Measurements from ENCODE around the gene CAMK2A. TPM values are rescaled to one million over a fixed set of nuclear protein-coding genes. Genes with fewer than 3 reads are reported as not detected.

CAMK2A gene
- total RNA-seq, 1 donor = under 0.01 TPM

- DNase-seq (ENCODE audit: low read depth in 2 of 3, low spot score in 2 of 3) = no peak
Measured at GRCh38 chr5:150195736-150196485, 93.7 kb downstream of the CAMK2A start.

DNA sequence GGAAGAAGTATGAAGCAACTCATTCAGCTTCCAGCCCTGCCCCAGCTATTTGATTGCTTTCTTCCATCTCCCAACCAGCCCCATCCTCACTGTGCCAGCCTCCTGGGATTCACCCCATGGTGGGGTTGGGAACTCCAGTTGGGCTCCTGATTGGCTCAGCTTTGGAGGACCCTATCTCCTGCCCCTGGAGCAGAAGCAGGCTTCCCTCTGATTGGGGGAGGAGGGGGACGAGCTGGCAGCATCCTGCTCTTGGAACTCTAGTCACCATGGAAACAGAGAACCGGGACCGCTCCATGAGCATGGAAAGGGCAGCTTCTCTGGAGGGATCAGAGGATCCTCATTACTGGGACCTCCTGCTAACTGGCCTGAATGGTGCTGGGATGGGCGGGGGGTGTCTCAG, 97.1 kb downstream of the CAMK2A start:
- DNase-seq (ENCODE audit: low read depth in 2 of 3, low spot score in 2 of 3) = no peak

DNA sequence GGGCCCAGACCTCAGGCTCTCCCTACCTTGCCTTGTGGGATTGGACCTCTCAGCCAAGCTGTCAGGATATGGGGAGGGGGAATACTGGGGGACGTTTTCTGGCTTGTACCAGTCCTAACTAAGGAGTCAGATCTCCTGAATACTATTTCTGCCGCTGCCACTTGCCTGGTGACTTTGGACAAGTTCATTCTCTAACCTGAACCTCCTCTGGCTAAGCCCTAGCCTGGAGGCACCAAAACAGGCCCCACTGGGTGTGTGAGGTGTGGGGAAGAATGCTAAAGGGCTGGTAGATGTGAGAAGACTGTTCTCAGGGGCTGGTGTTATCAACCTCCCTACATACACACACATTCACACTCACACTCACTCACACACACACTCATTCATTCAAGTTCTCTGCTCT, 98.6 kb downstream of the CAMK2A start:
- DNase-seq (ENCODE audit: low read depth in 2 of 3, low spot score in 2 of 3) = no peak

- no peak for DNase-seq (ENCODE audit: low read depth in 2 of 3, low spot score in 2 of 3)
Measured at GRCh38 chr5:150190503-150190979, 99.0 kb downstream of the CAMK2A start.

GRCh38 chr5:150189728-150190502, 99.7 kb downstream of the CAMK2A start, which contains the start of gene SLC6A7:
TSS of gene SLC6A7 (plus strand) at chr5:150190062. CDS start at chr5:150190328, 266 bp downstream.
- no peak for DNase-seq (ENCODE audit: low read depth in 2 of 3, low spot score in 2 of 3)

DNA sequence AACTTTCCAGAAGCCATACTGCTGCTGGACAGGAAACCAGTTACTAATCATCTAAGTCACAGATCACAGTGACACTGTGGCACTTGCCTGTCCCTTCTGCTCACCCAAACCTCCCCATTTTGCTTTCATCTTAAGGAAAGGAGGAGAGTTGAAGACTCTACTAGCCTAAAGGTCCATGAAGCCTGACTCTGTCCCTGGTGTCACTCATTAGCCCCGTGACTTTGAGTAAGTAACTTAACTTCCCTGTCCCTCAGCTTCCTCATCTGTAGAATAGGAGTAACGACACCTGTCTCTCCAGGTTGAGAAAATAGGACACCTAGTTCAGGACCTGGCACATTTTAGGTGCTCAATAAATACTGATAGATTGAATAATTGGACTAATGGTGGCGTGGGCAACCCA, 100.2 kb downstream of the CAMK2A start:
- DNase-seq (ENCODE audit: low read depth in 2 of 3, low spot score in 2 of 3) = peak in 1 of 3 donors; percentile 33

GRCh38 chr5:150188146-150188842, 101.3 kb downstream of the CAMK2A start:
- no peak for DNase-seq (ENCODE audit: low read depth in 2 of 3, low spot score in 2 of 3)

DNA sequence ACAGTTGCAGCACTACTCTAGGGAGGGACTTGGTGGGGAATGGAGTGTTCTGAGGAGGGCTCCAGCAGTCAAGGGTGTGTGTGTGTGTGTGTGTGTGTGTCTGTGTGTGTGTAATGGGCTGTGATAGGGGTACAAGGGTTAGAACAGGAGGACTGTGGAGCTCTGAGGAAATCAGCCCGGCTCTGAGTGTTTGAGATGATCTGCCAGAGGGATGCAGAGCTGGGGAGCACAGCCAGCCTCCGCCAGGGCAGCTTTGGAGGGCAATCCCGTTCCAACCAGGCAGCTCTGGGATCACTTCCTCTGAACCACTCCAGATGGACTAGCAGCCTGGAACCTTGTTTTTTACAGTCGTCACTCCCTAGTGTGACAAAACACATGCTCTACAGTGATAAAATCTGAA, 102.7 kb downstream of the CAMK2A start:
- no peak for DNase-seq (ENCODE audit: low read depth in 2 of 3, low spot score in 2 of 3)

GRCh38 chr5:150186137-150186536, 103.4 kb downstream of the CAMK2A start:
- no peak for DNase-seq (ENCODE audit: low read depth in 2 of 3, low spot score in 2 of 3)

DNA sequence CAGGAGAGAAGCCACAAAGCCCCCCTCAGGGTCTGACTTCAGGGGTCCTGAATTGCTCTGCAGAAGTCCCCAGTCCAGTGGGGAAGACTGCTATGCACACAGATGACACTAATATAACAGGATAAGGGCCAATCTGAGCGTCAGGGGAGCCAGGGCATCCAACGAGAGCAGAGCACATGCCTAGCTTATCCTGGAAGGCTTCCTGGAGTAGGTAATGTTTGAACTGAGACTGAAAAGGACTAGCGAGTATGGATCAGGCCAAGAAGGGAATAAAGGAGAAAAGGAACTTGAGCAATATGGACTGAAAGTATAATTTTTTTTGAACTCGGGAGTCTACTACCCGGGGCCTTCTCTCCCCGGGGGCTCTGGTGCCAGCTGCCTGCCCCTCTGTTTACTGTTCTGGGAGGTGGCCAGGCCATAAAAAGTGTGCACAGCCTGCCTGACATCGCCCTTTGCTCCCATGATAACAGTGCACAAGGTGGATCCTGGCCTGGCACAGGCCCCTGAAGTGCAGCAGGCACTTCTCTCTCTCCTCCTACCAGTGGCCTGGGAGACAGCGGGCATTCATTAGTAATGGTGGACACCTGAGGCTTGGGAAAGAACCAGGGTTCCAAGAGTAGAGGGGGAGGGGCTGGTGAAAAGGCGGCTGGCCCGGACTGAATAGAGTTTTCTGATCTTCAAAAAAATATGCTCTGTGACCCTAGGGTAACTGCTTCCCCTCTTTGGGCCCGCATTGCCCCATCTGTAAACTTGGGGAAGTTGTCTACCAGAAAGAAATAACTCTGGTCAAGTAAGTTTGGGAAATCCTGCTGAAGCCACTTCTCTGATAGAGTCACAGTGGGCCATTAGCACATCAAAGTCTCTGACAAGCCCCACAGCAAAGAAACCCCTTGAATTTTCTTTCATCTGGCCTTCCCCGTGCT, 104.3 kb downstream of the CAMK2A start:
- DNase-seq (ENCODE audit: low read depth in 2 of 3, low spot score in 2 of 3) = no peak

DNA sequence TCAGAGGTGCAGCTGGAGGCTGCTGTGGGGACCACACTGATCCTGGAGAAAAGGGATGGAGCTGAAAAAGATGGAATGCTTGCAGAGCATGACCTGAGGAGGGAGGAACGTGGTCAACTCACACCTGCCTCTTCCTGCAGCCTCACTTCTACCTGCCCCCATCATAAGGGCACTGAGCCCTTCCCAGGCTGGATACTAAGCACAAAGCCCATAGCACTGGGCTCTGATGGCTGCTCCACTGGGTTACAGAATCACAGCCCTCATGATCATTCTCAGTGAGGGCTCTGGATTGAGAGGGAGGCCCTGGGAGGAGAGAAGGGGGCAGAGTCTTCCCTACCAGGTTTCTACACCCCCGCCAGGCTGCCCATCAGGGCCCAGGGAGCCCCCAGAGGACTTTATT, 105.6 kb downstream of the CAMK2A start:
- no peak for DNase-seq (ENCODE audit: low read depth in 2 of 3, low spot score in 2 of 3)

DNA sequence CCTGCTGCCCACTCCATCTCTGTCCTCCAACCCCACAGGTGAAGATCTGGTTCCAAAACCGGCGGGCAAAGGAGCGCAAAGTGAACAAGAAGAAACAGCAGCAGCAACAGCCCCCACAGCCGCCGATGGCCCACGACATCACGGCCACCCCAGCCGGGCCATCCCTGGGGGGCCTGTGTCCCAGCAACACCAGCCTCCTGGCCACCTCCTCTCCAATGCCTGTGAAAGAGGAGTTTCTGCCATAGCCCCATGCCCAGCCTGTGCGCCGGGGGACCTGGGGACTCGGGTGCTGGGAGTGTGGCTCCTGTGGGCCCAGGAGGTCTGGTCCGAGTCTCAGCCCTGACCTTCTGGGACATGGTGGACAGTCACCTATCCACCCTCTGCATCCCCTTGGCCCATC, 106.1 kb downstream of the CAMK2A start:
- DNase-seq (ENCODE audit: low read depth in 2 of 3, low spot score in 2 of 3) = no peak

GRCh38 chr5:150182774-150183173, 106.8 kb downstream of the CAMK2A start:
- DNase-seq (ENCODE audit: low read depth in 2 of 3, low spot score in 2 of 3) = no peak

DNA sequence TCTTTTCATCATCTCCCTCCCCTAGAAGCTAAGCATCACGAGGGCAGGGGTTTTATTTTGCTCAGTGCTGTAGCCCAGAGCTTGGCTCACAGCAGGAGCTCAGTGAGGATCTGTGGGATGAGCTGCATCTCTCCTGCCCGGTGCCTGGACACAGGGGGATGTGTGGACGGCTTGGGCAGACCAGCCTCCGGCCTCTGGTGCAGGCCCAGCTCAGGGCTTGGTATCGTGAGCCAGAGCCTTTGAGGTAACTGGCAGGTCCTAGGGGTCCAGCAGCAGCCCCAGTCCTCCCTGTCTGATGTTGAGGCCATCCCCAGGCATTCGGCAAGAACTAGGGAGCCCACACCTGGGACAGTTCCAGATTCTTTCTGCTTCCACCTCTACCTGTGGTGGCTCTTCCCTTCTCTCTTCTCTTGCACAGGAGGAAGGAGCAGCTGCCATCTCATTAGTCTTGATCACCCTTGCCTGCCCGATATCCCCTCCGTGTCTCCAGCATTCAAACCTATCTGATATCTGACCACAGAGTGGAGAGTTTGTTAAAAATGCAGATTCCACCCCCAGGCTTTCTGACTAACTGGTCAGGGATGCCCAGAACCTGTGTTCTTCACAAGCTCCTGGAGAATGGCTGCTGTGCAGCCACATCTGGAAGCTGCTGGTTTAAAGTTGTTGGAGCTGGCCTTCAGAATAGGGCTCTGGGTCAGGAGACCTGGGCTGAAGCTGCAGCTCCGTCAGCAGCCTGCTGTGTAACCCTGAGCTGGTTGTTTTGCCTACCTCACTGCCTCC, 107.6 kb downstream of the CAMK2A start:
- no peak for DNase-seq (ENCODE audit: low read depth in 2 of 3, low spot score in 2 of 3)

- no peak for DNase-seq (ENCODE audit: low read depth in 2 of 3, low spot score in 2 of 3)
Measured at GRCh38 chr5:150181027-150181426, 108.5 kb downstream of the CAMK2A start.

DNA sequence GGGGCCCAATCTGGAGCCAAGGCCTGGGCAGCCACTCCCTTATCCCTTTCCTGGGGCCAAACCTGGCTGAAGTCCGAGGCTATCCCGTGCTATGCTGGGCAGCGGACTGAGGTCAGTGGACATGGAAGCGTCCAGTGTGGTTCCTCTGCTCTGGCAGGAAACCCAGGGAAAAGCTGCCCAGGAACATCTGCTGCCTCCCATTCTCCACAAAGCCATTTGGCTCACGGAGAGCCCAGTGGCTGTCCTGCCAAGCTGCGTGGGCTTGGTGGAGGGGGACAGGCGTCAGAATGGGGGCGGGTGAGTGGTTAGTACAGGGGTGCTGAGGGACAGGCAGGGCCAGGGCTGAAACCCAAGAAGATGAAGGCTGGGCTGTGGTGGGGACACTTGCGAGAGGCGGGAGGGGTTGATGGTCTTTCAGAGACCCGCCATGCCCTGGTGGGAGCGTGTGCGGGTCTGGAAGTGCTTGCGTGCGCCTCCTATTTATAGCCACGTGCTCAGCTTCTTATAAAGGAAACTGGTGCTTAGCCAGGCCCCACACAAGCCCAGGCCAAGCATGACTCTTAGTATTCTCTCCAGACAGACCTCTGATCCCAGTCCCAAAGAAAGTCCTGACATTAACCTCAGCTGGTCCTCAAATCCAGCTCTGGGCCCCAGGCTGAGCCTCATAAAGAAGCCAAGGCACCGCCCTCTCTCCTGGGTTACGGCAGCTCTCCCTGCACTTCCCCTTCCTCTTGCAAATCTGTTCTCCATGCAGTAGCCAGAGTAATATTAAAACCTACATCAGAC, 109.1 kb downstream of the CAMK2A start:
- DNase-seq (ENCODE audit: low read depth in 2 of 3, low spot score in 2 of 3) = no peak

DNA sequence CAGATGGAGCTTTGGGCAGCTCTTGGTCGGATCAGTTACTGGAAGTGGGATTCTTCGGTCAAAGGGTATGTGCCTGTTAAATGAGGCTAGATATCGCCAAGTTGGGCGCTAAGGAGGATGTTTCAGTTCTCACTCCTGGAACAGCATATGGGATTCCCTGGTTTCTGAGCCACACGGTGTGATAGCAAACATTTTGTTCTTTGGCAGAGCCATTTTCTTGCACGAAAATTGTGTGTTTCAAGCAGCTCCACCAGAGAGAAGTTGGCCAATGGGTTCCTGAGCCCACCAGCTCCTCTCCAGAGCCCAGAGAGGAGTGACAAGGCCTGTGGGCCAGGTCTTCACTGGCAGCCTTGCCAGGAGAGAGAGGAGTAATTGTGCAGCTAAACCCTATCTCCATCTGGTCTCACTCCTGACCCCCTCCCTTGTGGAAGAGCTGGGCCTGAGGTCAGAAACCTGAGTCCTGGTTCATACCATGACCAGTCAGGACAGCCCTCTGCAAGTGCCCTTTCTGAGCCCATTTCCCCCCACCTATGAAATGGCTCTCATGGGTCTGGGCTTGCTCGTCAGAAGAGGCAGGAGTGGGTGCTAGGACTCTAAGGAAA, 110.5 kb downstream of the CAMK2A start:
- no peak for DNase-seq (ENCODE audit: low read depth in 2 of 3, low spot score in 2 of 3)

GRCh38 chr5:150178262-150178661, 111.3 kb downstream of the CAMK2A start:
- DNase-seq (ENCODE audit: low read depth in 2 of 3, low spot score in 2 of 3) = no peak
